Smooth muscle cell (in vitro differentiated cells): ENCODE results near the gene SIRT2. TPM values are rescaled to one million over a fixed set of nuclear protein-coding genes. Genes with fewer than 3 reads are reported as not detected.
"Not testable (repeated sequence)": the region's sequence is repeated elsewhere in the genome, so short reads cannot be mapped to it uniquely, and the experiment has no call there.

Experiments used
- DNase-seq: peaks from one replicate; lab custom pipeline; 2025; ENCODE audit not compliant: unreplicated experiment; lab: John Stamatoyannopoulos, UW
- H2AFZ ChIP-seq: fragments of 200-600 bp; sonication (generic); 2 replicates; pipeline ENCODE4 v1.6.0; 2016; ENCODE audit warnings: antibody characterized with exemption, low read depth, mild to moderate bottlenecking
- H3F3A ChIP-seq: fragments of 200-600 bp; sonication (generic); 2 replicates; pipeline ENCODE4 v1.6.0; 2017; ENCODE audit warnings: antibody characterized with exemption, low read depth
- H3K27ac ChIP-seq: fragments of 200-600 bp; sonication (generic); 2 replicates; pipeline ENCODE4 v1.5.1; 2016; ENCODE audit warnings: low read depth, mild to moderate bottlenecking
- H3K27me3 ChIP-seq: fragments of 200-600 bp; sonication (generic); 2 replicates; pipeline ENCODE4 v1.6.1; 2016; ENCODE audit warnings: low read depth, mild to moderate bottlenecking
- H3K36me3 ChIP-seq: fragments of 200-600 bp; sonication (generic); 2 replicates; pipeline ENCODE4 v1.5.1; 2016; ENCODE audit warnings: low read depth
- H3K4me1 ChIP-seq: fragments of 200-600 bp; sonication (generic); 2 replicates; pipeline ENCODE4 v1.5.1; 2016; ENCODE audit warnings: low read depth
- H3K4me2 ChIP-seq: fragments of 200-600 bp; sonication (generic); 2 replicates; pipeline ENCODE4 v1.6.0; 2016; ENCODE audit warnings: mild to moderate bottlenecking
- H3K4me3 ChIP-seq: fragments of 200-600 bp; sonication (generic); 2 replicates; pipeline ENCODE4 v1.5.1; 2016; ENCODE audit warnings: mild to moderate bottlenecking
- H3K79me2 ChIP-seq: fragments of 200-600 bp; sonication (generic); 2 replicates; pipeline ENCODE4 v1.6.0; 2016; ENCODE audit warnings: low read depth, mild to moderate bottlenecking
- H3K9ac ChIP-seq: fragments of 200-600 bp; sonication (generic); 2 replicates; pipeline ENCODE4 v1.6.0; 2016; ENCODE audit warnings: low read depth
- H3K9me3 ChIP-seq: fragments of 200-600 bp; sonication (generic); replicated peaks from 2 replicates; pipeline ENCODE4 v1.5.1; 2016; ENCODE audit warnings: low read depth
- H4K20me1 ChIP-seq: fragments of 200-600 bp; sonication (generic); 2 replicates; pipeline ENCODE4 v1.6.0; 2016; ENCODE audit warnings: low read depth
- WGBS: methylation state at CpG from one replicate; pipeline ENCODE4 v1.1.7; 2016; ENCODE audit warnings: low lambda C conversion rate; 5-methylcytosine and 5-hydroxymethylcytosine counted together
- polyA plus RNA-seq: library from polyadenylated mRNA; unstranded; fragments of >200 nt; fragmentation: Nextera tagmentation; extraction: Ambion mirVana; gene quantifications from 2 replicates; pipeline ENCODE4 v1.2.1, GENCODE V29; 2016
- total RNA-seq: library from RNA; depleted of rRNA; stranded (reverse); fragments of >200 nt; gene quantifications from 2 replicates; pipeline ENCODE4 v1.2.3, GENCODE V29; 2014
- TF ChIP-seq, protein P1 (sequence below): fragments of 200-600 bp; sonication (generic); IDR thresholded peaks from 2 replicates; pipeline ENCODE4 v1.5.1; 2017; ENCODE audit warnings: borderline replicate concordance, mild to moderate bottlenecking, antibody characterized with exemption; ENCODE audit not compliant: insufficient read depth, poor library complexity, severe bottlenecking

The SIRT2 gene
- total and polyA plus RNA-seq, 2 experiments from 2014 or later: 30.7 to 48.4 TPM

DNA sequence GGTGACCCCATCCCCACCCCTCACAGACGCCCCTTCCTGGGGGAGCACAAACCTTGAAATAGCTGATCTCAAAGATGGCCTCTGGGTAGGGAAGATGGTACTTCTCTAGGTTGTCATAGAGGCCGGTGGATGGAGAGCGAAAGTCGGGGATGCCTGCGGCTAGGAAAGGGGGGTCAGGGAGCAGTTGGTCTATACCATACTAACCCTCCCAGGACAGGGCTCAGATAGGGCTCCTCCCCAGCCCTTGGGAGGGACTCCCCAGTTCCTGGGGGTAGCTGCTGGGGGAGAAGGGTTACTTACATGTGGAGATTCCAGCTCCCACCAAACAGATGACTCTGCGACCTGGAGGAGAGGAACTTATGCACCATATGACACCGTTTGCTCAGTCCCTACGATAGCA lies 9.6 kb downstream of the SIRT2 start:
- Histone ChIP-seq H3K4me2 (no peak overlapping the region), H3K4me1 (no peaks in the 10 kb centered on the region), H3K27ac (no peak overlapping the region), H4K20me1 (no peaks in the 10 kb centered on the region), H3K36me3 (no peaks in the 10 kb centered on the region), H3F3A (no peaks in the 10 kb centered on the region), H3K79me2 (no peaks in the 10 kb centered on the region), H3K9me3 (no peaks in the 10 kb centered on the region), H3K27me3 (no peaks in the 10 kb centered on the region), H3K4me3 (no peak overlapping the region), H2AFZ (no peak overlapping the region), H3K9ac (no peak overlapping the region)
- WGBS: 83% methylated on average over 8 of the region's 8 CpGs
- TF ChIP-seq, protein P1, sequence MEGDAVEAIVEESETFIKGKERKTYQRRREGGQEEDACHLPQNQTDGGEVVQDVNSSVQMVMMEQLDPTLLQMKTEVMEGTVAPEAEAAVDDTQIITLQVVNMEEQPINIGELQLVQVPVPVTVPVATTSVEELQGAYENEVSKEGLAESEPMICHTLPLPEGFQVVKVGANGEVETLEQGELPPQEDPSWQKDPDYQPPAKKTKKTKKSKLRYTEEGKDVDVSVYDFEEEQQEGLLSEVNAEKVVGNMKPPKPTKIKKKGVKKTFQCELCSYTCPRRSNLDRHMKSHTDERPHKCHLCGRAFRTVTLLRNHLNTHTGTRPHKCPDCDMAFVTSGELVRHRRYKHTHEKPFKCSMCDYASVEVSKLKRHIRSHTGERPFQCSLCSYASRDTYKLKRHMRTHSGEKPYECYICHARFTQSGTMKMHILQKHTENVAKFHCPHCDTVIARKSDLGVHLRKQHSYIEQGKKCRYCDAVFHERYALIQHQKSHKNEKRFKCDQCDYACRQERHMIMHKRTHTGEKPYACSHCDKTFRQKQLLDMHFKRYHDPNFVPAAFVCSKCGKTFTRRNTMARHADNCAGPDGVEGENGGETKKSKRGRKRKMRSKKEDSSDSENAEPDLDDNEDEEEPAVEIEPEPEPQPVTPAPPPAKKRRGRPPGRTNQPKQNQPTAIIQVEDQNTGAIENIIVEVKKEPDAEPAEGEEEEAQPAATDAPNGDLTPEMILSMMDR: no peak
- DNase-seq: no peak

DNA sequence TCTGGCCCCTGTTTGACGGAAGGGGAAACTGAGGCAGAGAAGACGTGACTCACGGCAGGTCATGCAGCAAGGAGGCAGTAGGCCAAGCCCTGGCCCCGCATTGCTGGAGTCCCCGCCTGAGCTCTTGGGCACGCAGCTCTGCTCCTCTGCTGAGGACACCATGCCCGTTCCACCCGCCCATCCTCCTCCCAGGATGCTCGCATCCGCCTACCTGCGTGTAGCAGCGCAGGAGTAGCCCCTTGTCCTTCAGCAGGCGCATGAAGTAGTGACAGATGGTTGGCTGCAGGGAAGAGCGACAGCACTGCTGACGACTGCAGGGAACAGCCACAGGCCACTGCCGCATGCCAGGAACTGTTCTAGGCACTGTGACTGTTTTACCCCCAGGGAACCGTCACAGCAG lies 10.5 kb downstream of the SIRT2 start:
- Histone ChIP-seq H3K4me1 (no peaks in the 10 kb centered on the region), H3K9me3 (no peaks in the 10 kb centered on the region), H3F3A (no peaks in the 10 kb centered on the region), H2AFZ (no peak overlapping the region), H3K36me3 (no peaks in the 10 kb centered on the region), H3K4me3 (no peak overlapping the region), H4K20me1 (no peaks in the 10 kb centered on the region), H3K79me2 (no peaks in the 10 kb centered on the region), H3K27me3 (no peaks in the 10 kb centered on the region), H3K27ac (no peak overlapping the region), H3K4me2 (no peak overlapping the region), H3K9ac (no peak overlapping the region)
- 96% methylated on average over 17 of the region's 17 CpGs for WGBS
- TF ChIP-seq, protein P1: no peak
- DNase-seq: no peak

DNA sequence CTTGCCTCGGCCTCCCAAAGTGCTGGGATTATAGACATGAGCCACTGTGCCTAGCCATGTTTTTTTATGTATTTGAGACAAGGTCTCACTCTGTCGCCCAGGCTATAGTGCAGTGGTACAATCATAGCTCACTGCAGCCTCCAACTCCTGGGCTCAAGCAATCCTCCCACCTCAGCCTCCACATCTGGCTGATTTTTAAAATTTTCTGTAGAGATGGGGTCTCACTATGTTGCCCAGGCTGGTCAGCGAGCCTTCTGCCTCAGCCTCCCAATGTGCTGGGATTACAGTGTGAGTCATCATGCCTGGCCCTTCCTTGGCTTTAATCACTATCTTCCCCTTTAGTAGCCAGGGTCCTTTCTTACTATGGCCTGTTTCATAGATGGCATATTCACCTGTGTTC lies 14.7 kb downstream of the SIRT2 start:
- not testable (repeated sequence) for H2AFZ ChIP-seq, H3F3A ChIP-seq, DNase-seq, H3K79me2 ChIP-seq, H3K9me3 ChIP-seq, H3K27ac ChIP-seq, H3K4me3 ChIP-seq, H3K4me1 ChIP-seq, H3K27me3 ChIP-seq, H3K9ac ChIP-seq, H3K36me3 ChIP-seq, H4K20me1 ChIP-seq, H3K4me2 ChIP-seq
- WGBS: 94% methylated on average over 3 of the region's 3 CpGs

DNA sequence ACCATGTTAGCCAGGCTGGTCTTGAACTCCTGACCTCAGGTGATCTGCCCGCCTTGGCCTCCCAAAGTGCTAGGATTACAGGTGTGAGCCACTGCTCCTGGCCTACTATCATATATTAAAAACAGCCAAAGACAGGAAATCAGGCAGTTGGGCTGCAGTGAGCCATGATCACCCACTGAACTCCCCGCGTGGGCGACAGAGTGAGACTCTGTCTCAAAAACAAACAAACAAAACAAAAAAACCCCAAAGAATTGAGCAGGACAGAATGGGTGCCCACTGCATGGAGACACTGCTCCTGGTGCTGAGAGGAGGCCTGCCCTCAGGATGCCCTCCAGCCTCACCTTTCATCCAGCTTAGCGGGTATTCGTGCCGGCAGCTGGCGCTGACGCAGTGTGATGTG lies 16.1 kb downstream of the SIRT2 start:
- no peak for DNase-seq
- Histone ChIP-seq H3K4me1 (no peaks in the 10 kb centered on the region), H3K4me3 (no peak overlapping the region), H3F3A (no peaks in the 10 kb centered on the region), H4K20me1 (no peaks in the 10 kb centered on the region), H3K4me2 (no peak overlapping the region), H3K9ac (no peak overlapping the region), H3K79me2 (no peaks in the 10 kb centered on the region), H3K36me3 (no peaks in the 10 kb centered on the region), H3K9me3 (no peaks in the 10 kb centered on the region), H3K27ac (no peak overlapping the region), H2AFZ (no peak overlapping the region), H3K27me3 (no peaks in the 10 kb centered on the region)
- TF ChIP-seq, protein P1: no peak
- WGBS: 95% methylated on average over 9 of the region's 9 CpGs
